ENCODE results near the gene PDZRN3. TPM values are rescaled to one million over a fixed set of nuclear protein-coding genes. Genes with fewer than 3 reads are reported as not detected.

The PDZRN3 gene
- total and polyA plus RNA-seq, 2 of the 13 experiments (the other 11 are each of a cell fraction or from before 2014, with no cell fraction given): not detected

- 1% methylated on average over 4 of the region's 4 CpGs for WGBS (ENCODE audit: low lambda C conversion rate)
- TF ChIP-seq PLSCR1 (CRISPR knock-in tag; IDR thresholded peaks at IDR 0.05; ENCODE audit: borderline replicate concordance) (no peak), PCBP2 (optimal IDR thresholded peaks at IDR 0.05; ENCODE audit: low read depth, low read length, poor library complexity, severe bottlenecking) (no peak), ZNF234 (CRISPR knock-in tag; conservative IDR thresholded peaks at IDR 0.05) (no peak), KLF16 (CRISPR knock-in tag; IDR thresholded peaks at IDR 0.05) (no peak), ZNF549 (CRISPR knock-in tag; IDR thresholded peaks at IDR 0.05) (no peak), SCMH1 (CRISPR knock-in tag; IDR thresholded peaks at IDR 0.05; ENCODE audit: borderline replicate concordance) (no peak), RELA (CRISPR knock-in tag; IDR thresholded peaks at IDR 0.05) (no peak), ZBTB39 (CRISPR knock-in tag; IDR thresholded peaks at IDR 0.05) (no peak), ZNF891 (CRISPR knock-in tag; IDR thresholded peaks at IDR 0.05) (no peak), ZNF256 (CRISPR knock-in tag; conservative IDR thresholded peaks at IDR 0.05) (no peak), HCFC1 (IDR thresholded peaks at IDR 0.05; ENCODE audit: low read depth, low read length) (no peak), PATZ1 (CRISPR knock-in tag; IDR thresholded peaks at IDR 0.05) (no peak), ZNF205 (CRISPR knock-in tag; IDR thresholded peaks at IDR 0.05) (no peak), STAT6 (CRISPR knock-in tag; IDR thresholded peaks at IDR 0.05; ENCODE audit: borderline replicate concordance) (no peak), IKZF1 (IDR thresholded peaks at IDR 0.05) (no peak)
- Histone ChIP-seq H3K9ac (ENCODE audit: insufficient read depth, low read depth, low read length) (no peak overlapping the region), H3K79me2 (ENCODE audit: insufficient read depth, low read length) (no peaks in the 10 kb centered on the region), H2AFZ (ENCODE audit: low read length) (no peak overlapping the region), H3K4me2 (ENCODE audit: low read depth, low read length) (no peak overlapping the region), H4K20me1 (ENCODE audit: insufficient read depth, low read length) (no peaks in the 10 kb centered on the region), H3K4me1 (ENCODE audit: insufficient read depth, low read length) (peaks cover 26% of the 10 kb centered on the region), H3K4me3 (replicated peaks in 1 of 3; ENCODE audit: insufficient read depth in 1 of 3, low read depth in 2 of 3, low read length in 3 of 3) (no peak overlapping the region), H3K27ac (ENCODE audit: extremely low read length, insufficient read depth, low read length) (no peak overlapping the region), H3K9me3 (ENCODE audit: low read length) (no peaks in the 10 kb centered on the region), H3K27me3 (ENCODE audit: control insufficient read depth in 1 of 2, insufficient read depth in 2 of 2, low read length in 2 of 2) (peaks cover 6 to 24% of the 10 kb centered on the region in 2 experiments; a peak in 4 of 5 replicates), H3K36me3 (replicated peaks in 1 of 2; ENCODE audit: control insufficient read depth in 1 of 2, insufficient read depth in 2 of 2, low read length in 2 of 2) (no peaks in the 10 kb centered on the region)
- ChIA-PET CTCF (ENCODE audit: low intra/inter-chr PET ratio, low total read pairs) (no interaction called here), POLR2A (no interaction called here)
- in situ Hi-C loops (cut with HindIII; ENCODE audit: extremely low pct_ligation_motif_present, low pct_unique_long_range_greater_than_20kb) (no loop called here), intact Hi-C loops (cut with micrococcal nuclease; ENCODE audit: unreplicated experiment) (no loop called here)
- no TSS peak for BruUV-seq (replicated peaks)
- FAIRE-seq: no peak
- no peak for ATAC-seq
- DNase-seq (ENCODE audit: low spot score): no peak
These were observed 1.4 kb downstream of the PDZRN3 start for GRCh38 chr3:73623346-73623745.

All from HepG2 (cell line).